Lower lobe of right lung (tissue), 2 donors: ENCODE measurements around the gene NCOA5. TPM values are rescaled to one million over a fixed set of nuclear protein-coding genes. Genes with fewer than 3 reads are reported as not detected.

Experiments
- ATAC-seq, 2 donors: fragments of 200-7000 bp; cut with Tn5 transposase; one replicate each; pipeline ENCODE4 v1.9.1; 2020 to 2022; ENCODE audit warnings: mild to moderate bottlenecking in 2 of 2, moderate library complexity in 2 of 2
- DNase-seq: peaks from one replicate; pipeline ENCODE4 v3.0.0-alpha.2; 2020
- H3K27ac ChIP-seq: fragments of 200-600 bp; one replicate; pipeline ENCODE4 v1.8.0; 2022
- H3K27me3 ChIP-seq: fragments of 200-600 bp; one replicate; pipeline ENCODE4 v1.8.0; 2022; ENCODE audit warnings: low read depth
- H3K36me3 ChIP-seq: fragments of 200-600 bp; one replicate; pipeline ENCODE4 v1.8.0; 2022; ENCODE audit warnings: mild to moderate bottlenecking
- H3K4me1 ChIP-seq: fragments of 200-600 bp; one replicate; pipeline ENCODE4 v1.8.0; 2022
- H3K4me3 ChIP-seq: fragments of 200-600 bp; one replicate; pipeline ENCODE4 v1.8.0; 2022; ENCODE audit warnings: mild to moderate bottlenecking
- H3K9me3 ChIP-seq: fragments of 200-600 bp; one replicate; pipeline ENCODE4 v1.8.0; 2022
- CTCF ChIP-seq: fragments of 200-600 bp; IDR thresholded peaks from one replicate; pipeline ENCODE4 v1.8.0; 2022; ENCODE audit warnings: antibody characterized with exemption, mild to moderate bottlenecking
- intact Hi-C: fragments of 100-400 bp; cut with DNase I; formaldehyde crosslinking; loops from one replicate; pipeline ENCODE4 v1.11.0; 2022
- total RNA-seq: library from RNA; stranded (reverse); fragmentation: NEBNext Ultra II Directional; extraction: Animal tissue kit (Norgen Biotek cat#: 25700); gene quantifications from one replicate; pipeline ENCODE4 v1.2.1, GENCODE V29; 2021
- donor health status: DM: no; HTN: yes; CAD: no; lungs with severe emphysema.

The NCOA5 gene
- total RNA-seq, 1 donor from 2014 or later, result 29.4 TPM

DNA sequence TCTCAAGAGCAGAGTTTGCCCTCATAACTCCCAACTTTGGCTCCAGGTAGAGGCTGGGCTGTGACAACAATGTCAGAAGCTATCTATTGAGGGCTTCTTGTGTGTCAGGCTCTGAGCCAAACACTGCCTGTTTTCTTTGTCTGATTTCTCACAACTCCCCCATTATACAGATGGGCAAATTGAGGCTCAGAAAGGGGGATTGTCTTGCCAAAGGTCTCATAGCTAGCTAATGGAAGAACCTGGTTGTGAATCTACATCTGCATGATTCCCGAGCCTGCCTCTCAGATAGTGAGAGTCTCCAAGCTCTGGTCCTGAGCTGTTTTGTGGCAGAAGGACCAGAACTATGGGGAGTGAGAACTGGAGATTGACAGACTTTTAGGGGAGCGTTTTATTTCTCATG, 29.8 kb upstream of the NCOA5 start:
- Histone ChIP-seq H3K4me1 (peaks cover 52% of the 10 kb centered on the region), H3K4me3 (peak overlapping the region; percentile 56), H3K27me3 (no peaks in the 10 kb centered on the region), H3K9me3 (no peaks in the 10 kb centered on the region), H3K36me3 (peaks cover 26% of the 10 kb centered on the region), H3K27ac (peak overlapping the region; percentile 80)
- intact Hi-C loops, result no loop called here
- no peak for ATAC-seq
- no peak for TF ChIP-seq CTCF
- no peak for DNase-seq

GRCh38 chr20:46119028-46119546, 29.3 kb upstream of the NCOA5 start:
- peaks cover 52% of the 10 kb centered on the region for H3K4me1 ChIP-seq
- peak; percentile 14 to 55 for ATAC-seq
- no peak for TF ChIP-seq CTCF
- intact Hi-C loops, result no loop called here
- H3K36me3 ChIP-seq, result peaks cover 24% of the 10 kb centered on the region
- H3K9me3 ChIP-seq, result no peaks in the 10 kb centered on the region
- no peak for DNase-seq
- H3K4me3 ChIP-seq, result peak overlapping the region; percentile 56
- no peaks in the 10 kb centered on the region for H3K27me3 ChIP-seq
- H3K27ac ChIP-seq, result peak overlapping the region; percentile 80

DNA sequence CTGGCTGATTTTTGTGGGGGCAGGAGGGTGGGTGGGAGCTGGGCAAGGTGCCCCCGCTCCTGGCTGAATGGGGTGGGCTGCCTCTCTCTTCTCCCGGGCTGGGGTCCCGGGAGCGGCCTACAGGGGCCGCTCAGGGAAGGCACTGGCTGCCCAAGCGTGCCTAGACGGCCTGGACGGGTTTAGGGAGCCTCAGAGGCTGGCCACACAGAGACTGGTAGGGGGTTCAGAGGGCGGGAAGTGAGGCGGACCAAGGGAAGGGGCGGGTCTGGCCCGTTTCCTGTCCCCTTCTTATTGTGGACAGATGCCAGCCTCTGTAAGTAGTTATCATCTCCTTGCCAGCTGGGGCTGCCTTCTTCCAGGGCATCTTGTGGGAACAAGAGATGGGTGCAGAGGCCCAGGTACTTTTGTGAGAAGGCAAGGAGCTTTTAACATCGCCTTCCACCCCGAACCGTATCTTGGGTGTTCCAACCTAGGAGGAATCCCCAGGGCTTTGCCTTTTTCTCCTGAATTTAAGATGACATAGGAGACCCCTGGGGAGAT, 28.8 kb upstream of the NCOA5 start:
- ATAC-seq (peak; percentile 75 to 78), DNase-seq (peak; percentile 61)
- Histone ChIP-seq H3K4me3 (peak overlapping the region; percentile 56), H3K4me1 (peaks cover 52% of the 10 kb centered on the region), H3K36me3 (peaks cover 18% of the 10 kb centered on the region), H3K9me3 (no peaks in the 10 kb centered on the region), H3K27ac (peak overlapping the region; percentile 80), H3K27me3 (no peaks in the 10 kb centered on the region)
- intact Hi-C loops, result no loop called here
- TF ChIP-seq CTCF, result no peak

DNA sequence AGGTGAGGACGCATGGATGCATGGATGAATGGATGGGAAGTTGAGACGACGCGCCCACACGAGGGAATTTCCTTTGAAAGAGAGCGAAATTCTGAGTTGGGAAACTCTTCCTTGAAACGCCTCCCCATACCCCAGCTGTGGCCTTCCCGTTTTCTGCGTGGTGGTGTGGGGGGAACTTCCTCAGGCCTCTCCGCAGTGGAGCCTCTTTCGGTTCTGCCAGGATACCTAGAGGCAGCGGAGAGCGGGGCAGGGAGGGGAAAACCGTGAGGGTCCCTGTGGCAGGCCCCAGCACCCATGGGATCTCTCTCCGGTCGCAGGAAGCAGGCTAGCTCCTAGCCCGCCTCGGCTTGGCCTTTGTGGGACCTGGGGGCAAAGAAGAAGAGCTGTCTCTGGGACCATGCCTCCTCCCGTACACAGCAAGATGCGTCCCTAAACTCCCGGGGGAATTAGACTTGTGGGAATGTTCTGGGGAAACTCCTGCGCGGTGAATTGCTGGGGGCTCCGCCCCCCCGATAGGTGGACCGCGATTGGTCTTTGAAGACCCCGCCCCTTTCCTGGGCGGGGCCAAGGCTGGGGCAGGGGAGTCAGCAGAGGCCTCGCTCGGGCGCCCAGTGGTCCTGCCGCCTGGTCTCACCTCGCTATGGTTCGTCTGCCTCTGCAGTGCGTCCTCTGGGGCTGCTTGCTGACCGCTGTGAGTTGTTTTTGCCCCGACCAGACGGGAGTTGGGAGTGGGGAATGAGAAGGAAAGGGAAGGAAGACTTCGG, 28.1 kb upstream of the NCOA5 start, which contains the start of gene CD40:
Gene CD40 (plus strand): TSS at position 611 of the 764 bp plus-strand sequence. CDS start 30 bp downstream, at position 641.
- Histone ChIP-seq H3K27me3 (no peaks in the 10 kb centered on the region), H3K4me3 (peak within 1 kb of the TSS; percentile 56), H3K27ac (peak within 1 kb of the TSS; percentile 80), H3K36me3 (peaks cover 12% of the 10 kb centered on the region), H3K4me1 (peaks cover 52% of the 10 kb centered on the region), H3K9me3 (no peaks in the 10 kb centered on the region)
- ATAC-seq, result peak; percentile 97 to 98
- intact Hi-C loops, result no loop called here
- DNase-seq, result peak; percentile 91
- no peak for TF ChIP-seq CTCF

- ATAC-seq (no peak), DNase-seq (no peak)
- H3K27me3 ChIP-seq, result no peaks in the 10 kb centered on the region
- intact Hi-C loops, result no loop called here
- no peaks in the 10 kb centered on the region for H3K9me3 ChIP-seq
- H3K4me1 ChIP-seq, result peaks cover 34% of the 10 kb centered on the region
- no peak overlapping the region for H3K4me3 ChIP-seq
- no peak overlapping the region for H3K27ac ChIP-seq
- H3K36me3 ChIP-seq, result no peaks in the 10 kb centered on the region
- TF ChIP-seq CTCF, result no peak
These were observed 24.7 kb upstream of the NCOA5 start for GRCh38 chr20:46114449-46114848.
